GM18951 (cell line): ENCODE measurements around the gene MGST2.

Experiments used
- POLR2A ChIP-seq: IDR thresholded peaks from 4 replicates; pipeline ENCODE4 v1.6.1; 2011; ENCODE audit warnings: mild to moderate bottlenecking; ENCODE audit not compliant: insufficient read length, insufficient read depth; ENCODE audit errors: extremely low read depth
- in situ Hi-C: fragments of 300-500 bp; cut with MboI; formaldehyde crosslinking; loops from one replicate; pipeline ENCODE4 v1.12.0; 2022; ENCODE audit warnings: low sequenced_read_pairs, mixed read lengths, inconsistent platforms; ENCODE audit not compliant: unreplicated experiment

The MGST2 gene

GRCh38 chr4:139719381-139720101, 53.9 kb downstream of the MGST2 start:
- in situ Hi-C loops = no loop called here
- TF ChIP-seq POLR2A = no peak

- no peak for TF ChIP-seq POLR2A
- in situ Hi-C loops = no loop called here
Observed at GRCh38 chr4:139720806-139721205, 55.2 kb downstream of the MGST2 start.

- in situ Hi-C loops = no loop called here
- no peak for TF ChIP-seq POLR2A
Observed at GRCh38 chr4:139721789-139722188, 56.2 kb downstream of the MGST2 start.

GRCh38 chr4:139725236-139725635, 59.6 kb downstream of the MGST2 start:
- TF ChIP-seq POLR2A = no peak

GRCh38 chr4:139726615-139727014, 61.0 kb downstream of the MGST2 start:
- TF ChIP-seq POLR2A = no peak
- in situ Hi-C loops = no loop called here

More at GRCh38 chr4:139725236-139725635, 59.6 kb downstream of the MGST2 start:
- in situ Hi-C loops = no loop called here

- in situ Hi-C loops = no loop called here
- no peak for TF ChIP-seq POLR2A
Observed at GRCh38 chr4:139728146-139728545, 62.5 kb downstream of the MGST2 start.

- TF ChIP-seq POLR2A = no peak
- in situ Hi-C loops = no loop called here
Observed at GRCh38 chr4:139728840-139729239, 63.2 kb downstream of the MGST2 start.

GRCh38 chr4:139732991-139733570, 67.5 kb downstream of the MGST2 start:
- in situ Hi-C loops = no loop called here
- TF ChIP-seq POLR2A = no peak

- in situ Hi-C loops = no loop called here
- TF ChIP-seq POLR2A = no peak
Observed at GRCh38 chr4:139734201-139734874, 68.7 kb downstream of the MGST2 start.

GRCh38 chr4:139734875-139735380, 69.3 kb downstream of the MGST2 start:
- in situ Hi-C loops = no loop called here
- no peak for TF ChIP-seq POLR2A

- no peak for TF ChIP-seq POLR2A
- in situ Hi-C loops = no loop called here
Observed at GRCh38 chr4:139735381-139736273, 70.0 kb downstream of the MGST2 start.

- no peak for TF ChIP-seq POLR2A
- in situ Hi-C loops = no loop called here
Observed at GRCh38 chr4:139736274-139736660, 70.6 kb downstream of the MGST2 start.

GRCh38 chr4:139736661-139737060, 71.0 kb downstream of the MGST2 start:
- TF ChIP-seq POLR2A = no peak
- in situ Hi-C loops = no loop called here
